ENCODE data around the gene HPCAL4. TPM values are rescaled to one million over a fixed set of nuclear protein-coding genes. Genes with fewer than 3 reads are reported as not detected.
A peak's percentile ranks its signal among the peaks of the same experiment; 100 is the strongest.

HPCAL4 gene
- 10 to 100 TPM; 23.4 to 30.3 TPM for total RNA-seq
- 48.3 to 75.4 reads per million in 2 donors for total RNA-seq

DNA sequence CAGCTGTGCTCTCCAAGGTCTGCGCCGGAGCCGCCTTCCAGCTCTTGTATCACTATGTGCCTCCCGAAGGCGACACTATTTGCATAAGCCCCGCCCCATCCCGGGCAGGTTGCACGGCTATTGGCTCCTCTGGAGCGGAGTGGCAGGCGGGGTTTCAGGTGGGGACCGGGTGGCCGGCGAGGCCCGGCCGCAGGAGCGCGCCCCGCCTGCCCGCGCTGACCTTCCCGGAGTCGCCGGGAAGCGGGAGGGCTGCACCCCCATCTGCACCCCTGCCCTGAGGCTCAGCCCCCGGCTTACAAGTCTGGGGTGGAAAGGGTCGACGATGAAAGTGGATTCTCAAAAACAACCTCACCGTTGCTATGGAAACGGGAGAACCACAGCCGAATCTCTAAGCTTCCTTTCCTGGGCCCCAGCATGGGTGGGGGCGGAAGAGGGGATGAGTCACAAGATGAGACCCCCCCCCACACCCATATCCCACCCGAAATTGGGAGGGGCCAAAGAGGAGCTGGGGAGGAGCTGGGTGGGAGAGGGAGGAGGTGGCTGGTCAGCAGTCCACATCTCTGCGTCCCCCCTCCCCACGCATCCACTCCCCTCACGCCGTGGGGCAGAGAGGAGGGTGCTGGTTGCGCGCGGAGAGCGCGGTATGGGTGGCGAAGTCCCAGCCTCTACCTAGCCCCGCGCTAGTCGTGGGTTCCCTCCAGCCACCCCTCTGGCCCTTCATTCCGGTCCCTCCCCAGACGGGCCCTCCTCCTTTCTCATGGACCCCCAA lies at the start of gene HPCAL4:
TSS of gene HPCAL4 (minus strand) at position 51 of the 769 bp plus-strand sequence. CDS start 6,830 bp downstream, outside the sequence.
- DNase-seq, result peak; percentile 81 to 85 (median 84)
- H3K4me1 Mint-ChIP-seq, result peaks cover 45% of the 10 kb centered on the region
- H3K27ac Mint-ChIP-seq, result peak within 1 kb of the TSS; percentile 95
- H3K27me3 Mint-ChIP-seq, result peaks cover 8% of the 10 kb centered on the region
- H3K4me3 Mint-ChIP-seq, result peak within 1 kb of the TSS; percentile 91
- peaks cover 2% of the 10 kb centered on the region for H3K36me3 Mint-ChIP-seq (ENCODE audit: low read depth)
- H3K9me3 ChIP-seq (ENCODE audit: control insufficient read depth, low read length, poor library complexity, severe bottlenecking), result no peaks in the 10 kb centered on the region
- peak; percentile 91 for ATAC-seq

DNA sequence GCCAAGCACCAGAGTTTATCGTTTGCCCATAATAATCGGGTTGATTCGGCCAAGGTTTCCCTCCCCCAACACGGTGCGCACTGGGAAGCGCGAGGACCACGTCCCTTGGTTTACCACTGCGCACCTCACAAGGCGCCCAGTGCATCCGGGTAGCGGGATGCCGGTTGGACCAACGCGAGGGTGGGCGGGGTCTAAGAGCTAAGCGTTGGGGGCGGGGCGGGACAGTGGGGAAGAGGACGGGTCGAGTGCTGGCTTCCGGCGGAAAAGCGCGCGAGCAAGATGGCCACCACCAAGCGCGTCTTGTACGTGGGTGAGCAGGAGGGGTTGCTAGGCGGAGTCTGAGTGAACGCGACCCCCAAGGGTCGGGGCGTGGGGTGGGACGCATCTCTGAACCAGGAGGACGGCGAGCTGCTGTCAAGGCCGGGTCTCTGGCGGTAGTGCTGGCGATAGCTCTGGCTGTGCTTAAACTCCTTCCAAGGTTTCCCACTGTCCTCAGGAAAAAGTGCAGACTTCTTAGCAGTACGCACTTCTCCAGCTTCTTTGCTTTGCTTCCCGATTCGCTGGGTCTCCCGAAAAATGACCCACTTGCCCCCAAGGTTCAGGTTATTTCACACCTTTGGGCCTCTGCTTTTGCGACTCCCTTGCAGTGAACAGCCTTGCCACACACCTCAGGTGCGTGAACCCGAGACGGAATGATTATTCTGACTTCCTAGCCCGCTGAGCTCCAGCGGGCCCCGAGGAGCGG lies 47.6 kb upstream of the HPCAL4 start, which contains the start of gene PPIE:
TSS of gene PPIE (plus strand) at position 261 of the 745 bp plus-strand sequence. CDS start at position 280, 19 bp downstream.
- Mint-ChIP-seq H3K27me3 (peaks cover 27% of the 10 kb centered on the region), H3K4me1 (peaks cover 17% of the 10 kb centered on the region), H3K36me3 (ENCODE audit: low read depth) (peaks cover 7% of the 10 kb centered on the region), H3K27ac (peak within 1 kb of the TSS; percentile 74), H3K4me3 (peak within 1 kb of the TSS; percentile 94)
- peak; percentile 76 to 79 (median 77) for DNase-seq
- ATAC-seq, result peak; percentile 98
- H3K9me3 ChIP-seq (ENCODE audit: control insufficient read depth, low read length, poor library complexity, severe bottlenecking), result no peaks in the 10 kb centered on the region

DNA sequence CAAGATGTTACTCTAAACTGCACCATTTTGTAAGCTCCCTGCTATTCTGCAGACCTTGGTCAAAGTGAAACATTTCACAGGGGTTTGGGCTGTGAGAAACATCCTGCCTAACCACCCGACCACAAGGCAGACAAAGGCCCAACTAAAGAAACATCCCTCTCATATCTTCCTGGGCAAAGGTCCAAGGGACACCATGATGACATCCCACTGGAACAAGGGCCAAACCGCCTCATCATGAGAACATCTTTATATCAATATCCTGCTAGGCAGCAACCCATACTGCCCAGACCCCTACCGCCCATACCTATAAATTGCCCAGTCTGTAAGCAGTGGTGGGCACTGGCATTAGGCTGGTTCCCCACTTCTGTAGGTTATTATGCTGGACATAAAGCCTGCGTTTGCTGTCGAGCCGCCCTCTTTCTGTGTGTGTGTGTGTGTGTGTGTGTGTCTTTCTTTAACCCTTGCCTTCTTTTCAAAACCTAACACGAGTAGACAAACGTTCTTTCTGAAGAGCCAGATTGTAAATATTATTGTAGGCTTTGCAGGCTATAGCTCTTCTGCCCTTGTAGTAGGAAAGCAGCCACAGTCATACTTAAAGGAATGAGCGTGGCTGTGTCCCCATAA lies 46.4 kb upstream of the HPCAL4 start:
- ATAC-seq (no peak), DNase-seq (no peak)
- Mint-ChIP-seq H3K36me3 (ENCODE audit: low read depth) (peaks cover 5% of the 10 kb centered on the region), H3K27me3 (peaks cover 39% of the 10 kb centered on the region), H3K27ac (no peak overlapping the region), H3K4me3 (no peak overlapping the region), H3K4me1 (peaks cover 17% of the 10 kb centered on the region)
- no peaks in the 10 kb centered on the region for H3K9me3 ChIP-seq (ENCODE audit: control insufficient read depth, low read length, poor library complexity, severe bottlenecking)

DNA sequence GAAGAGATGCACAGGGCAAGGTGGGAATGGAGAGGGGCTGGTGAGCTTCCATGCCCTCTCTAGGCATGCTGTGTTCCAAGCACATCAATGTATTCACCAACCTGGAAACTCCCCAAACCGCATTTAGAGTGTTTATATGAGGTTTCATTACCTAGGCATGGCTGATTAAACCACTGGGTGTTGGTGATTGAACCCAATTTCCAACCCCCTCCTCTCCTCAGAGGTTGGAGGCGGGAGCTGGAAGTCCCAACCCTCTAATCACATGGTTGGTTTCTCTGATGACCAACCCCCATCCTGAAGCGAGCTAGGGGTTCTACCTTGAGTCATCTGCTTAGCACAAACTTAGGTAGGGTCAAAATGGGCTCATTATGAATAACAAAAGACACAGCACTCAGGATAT lies 44.5 kb upstream of the HPCAL4 start:
- no peaks in the 10 kb centered on the region for H3K9me3 ChIP-seq (ENCODE audit: control insufficient read depth, low read length, poor library complexity, severe bottlenecking)
- peaks cover 2% of the 10 kb centered on the region for H3K36me3 Mint-ChIP-seq (ENCODE audit: low read depth)
- no peak overlapping the region for H3K27ac Mint-ChIP-seq
- no peak for DNase-seq
- no peak for ATAC-seq
- peaks cover 43% of the 10 kb centered on the region for H3K27me3 Mint-ChIP-seq
- H3K4me1 Mint-ChIP-seq, result peaks cover 15% of the 10 kb centered on the region
- no peak overlapping the region for H3K4me3 Mint-ChIP-seq

DNA sequence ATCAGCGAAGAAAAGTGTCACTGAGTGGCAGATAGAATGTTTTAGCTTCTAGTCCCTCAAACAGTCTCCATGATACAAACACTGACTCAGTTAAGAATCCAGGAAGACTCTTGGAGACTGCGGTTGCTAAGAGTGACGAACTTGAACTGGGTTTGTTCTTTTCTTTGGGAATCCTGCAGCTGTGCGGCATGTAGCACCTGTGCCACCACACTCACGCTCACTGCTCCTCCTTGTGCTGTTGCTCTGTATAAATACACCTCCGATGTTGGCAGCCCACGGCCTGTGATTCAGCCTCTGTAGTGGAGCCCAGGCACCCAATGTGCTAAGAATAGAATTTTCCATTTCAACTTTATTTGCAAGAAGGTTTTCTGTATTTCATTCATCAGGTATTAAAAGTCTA lies 41.9 kb upstream of the HPCAL4 start:
- Mint-ChIP-seq H3K4me3 (no peak overlapping the region), H3K36me3 (ENCODE audit: low read depth) (peaks cover 7% of the 10 kb centered on the region), H3K27ac (no peak overlapping the region), H3K4me1 (no peaks in the 10 kb centered on the region), H3K27me3 (peaks cover 69% of the 10 kb centered on the region)
- H3K9me3 ChIP-seq (ENCODE audit: control insufficient read depth, low read length, poor library complexity, severe bottlenecking), result no peaks in the 10 kb centered on the region
- no peak for DNase-seq
- ATAC-seq, result no peak

DNA sequence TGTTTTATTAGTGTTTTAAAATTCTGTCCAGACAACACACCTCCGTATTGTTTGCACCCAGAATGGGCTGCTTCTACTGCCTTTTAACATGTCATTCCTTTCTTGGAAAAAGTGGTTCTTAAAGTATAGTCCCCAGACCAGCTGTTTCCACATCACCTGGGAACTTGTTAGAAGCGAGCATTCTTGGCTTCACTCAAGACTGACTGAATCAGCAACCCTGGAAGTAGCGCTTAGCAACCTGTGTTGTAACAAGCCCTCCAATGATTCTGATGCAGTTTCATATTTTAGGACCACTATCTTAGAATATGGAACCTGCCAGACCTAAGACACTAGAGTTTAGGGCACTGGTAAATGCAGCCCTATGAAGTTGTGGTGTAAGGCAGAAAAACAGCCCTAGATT lies 41.5 kb upstream of the HPCAL4 start:
- DNase-seq (no peak), ATAC-seq (no peak)
- peaks cover 73% of the 10 kb centered on the region for H3K27me3 Mint-ChIP-seq
- H3K9me3 ChIP-seq (ENCODE audit: control insufficient read depth, low read length, poor library complexity, severe bottlenecking), result peaks cover 4% of the 10 kb centered on the region
- H3K4me3 Mint-ChIP-seq, result no peak overlapping the region
- peaks cover 4% of the 10 kb centered on the region for H3K4me1 Mint-ChIP-seq
- peaks cover 7% of the 10 kb centered on the region for H3K36me3 Mint-ChIP-seq (ENCODE audit: low read depth)
- H3K27ac Mint-ChIP-seq, result no peak overlapping the region

DNA sequence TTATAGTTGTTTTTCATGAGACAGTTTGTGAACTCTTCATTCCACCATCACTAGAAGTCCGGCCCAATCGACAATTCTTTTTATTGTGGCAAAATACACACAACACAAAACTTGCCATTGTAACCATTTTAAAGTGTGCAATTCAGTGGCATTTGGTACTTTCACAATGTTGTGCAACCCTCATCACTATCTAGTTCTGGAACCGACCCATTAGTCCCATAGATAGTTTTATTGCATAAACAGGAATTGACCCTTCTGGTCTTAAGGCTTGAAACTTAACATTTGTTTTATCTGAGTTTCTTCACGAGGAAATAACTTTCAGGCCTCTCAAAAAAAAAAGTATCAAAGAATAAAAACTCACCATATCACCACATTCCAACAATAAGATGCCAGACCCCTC lies 38.6 kb upstream of the HPCAL4 start:
- H3K27ac Mint-ChIP-seq, result no peak overlapping the region

DNA sequence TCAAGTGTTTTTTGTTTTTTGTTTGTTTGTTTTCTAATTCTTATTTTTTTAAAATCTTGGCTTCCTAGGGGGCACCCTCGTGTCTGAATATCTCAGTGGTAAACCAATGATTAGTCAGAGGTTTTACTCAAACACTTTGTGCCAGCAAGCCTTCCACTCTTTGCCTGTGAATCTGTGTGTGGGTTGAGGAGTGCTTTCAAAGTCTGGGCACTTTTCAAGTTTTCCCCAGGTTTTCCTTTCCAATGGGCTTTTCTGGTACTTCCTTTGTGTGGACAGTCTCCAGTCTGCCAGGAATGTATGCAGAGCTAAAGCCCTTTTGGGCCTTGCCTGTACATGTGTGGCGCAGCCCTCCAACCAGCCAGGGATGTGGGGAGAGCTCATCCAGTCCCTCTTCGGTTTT lies 37.8 kb upstream of the HPCAL4 start:
- no peak for ATAC-seq
- H3K27me3 Mint-ChIP-seq, result peaks cover 75% of the 10 kb centered on the region
- no peak for DNase-seq
- peaks cover 5% of the 10 kb centered on the region for H3K36me3 Mint-ChIP-seq (ENCODE audit: low read depth)
- no peak overlapping the region for H3K4me3 Mint-ChIP-seq
- peaks cover 4% of the 10 kb centered on the region for H3K9me3 ChIP-seq (ENCODE audit: control insufficient read depth, low read length, poor library complexity, severe bottlenecking)
- peak overlapping the region; percentile 56 for H3K27ac Mint-ChIP-seq
- peaks cover 6% of the 10 kb centered on the region for H3K4me1 Mint-ChIP-seq

More for the DNA sequence above, 38.6 kb upstream of the HPCAL4 start:
- H3K27me3 Mint-ChIP-seq, result peaks cover 75% of the 10 kb centered on the region
- ATAC-seq (no peak), DNase-seq (no peak)
- H3K4me3 Mint-ChIP-seq, result no peak overlapping the region
- peaks cover 5% of the 10 kb centered on the region for H3K36me3 Mint-ChIP-seq (ENCODE audit: low read depth)
- peaks cover 6% of the 10 kb centered on the region for H3K4me1 Mint-ChIP-seq
- H3K9me3 ChIP-seq (ENCODE audit: control insufficient read depth, low read length, poor library complexity, severe bottlenecking), result peaks cover 4% of the 10 kb centered on the region

DNA sequence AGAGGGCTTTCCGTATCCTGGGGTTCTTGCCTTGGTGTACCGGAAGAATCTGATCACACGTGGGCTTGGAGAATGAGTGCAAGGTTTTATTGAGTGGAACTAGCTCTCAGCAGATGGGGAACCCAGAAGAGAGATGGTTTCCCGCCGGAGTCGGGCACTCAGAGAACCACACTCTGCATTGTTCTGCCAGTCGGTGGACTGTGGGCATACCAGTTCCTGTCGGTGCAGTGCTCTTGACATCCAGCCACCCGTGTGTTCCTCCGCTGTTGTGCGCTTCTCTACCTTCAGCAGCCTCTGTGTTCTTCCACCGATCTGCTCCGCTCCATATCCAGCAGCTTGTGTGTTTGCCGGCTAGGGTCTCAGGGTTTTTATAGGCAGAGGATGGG lies 36.7 kb upstream of the HPCAL4 start:
- Mint-ChIP-seq H3K4me1 (peaks cover 6% of the 10 kb centered on the region), H3K4me3 (no peak overlapping the region), H3K27ac (no peak overlapping the region), H3K36me3 (ENCODE audit: low read depth) (peaks cover 5% of the 10 kb centered on the region), H3K27me3 (peaks cover 65% of the 10 kb centered on the region)
- peaks cover 4% of the 10 kb centered on the region for H3K9me3 ChIP-seq (ENCODE audit: control insufficient read depth, low read length, poor library complexity, severe bottlenecking)
- ATAC-seq (no peak), DNase-seq (no peak)

DNA sequence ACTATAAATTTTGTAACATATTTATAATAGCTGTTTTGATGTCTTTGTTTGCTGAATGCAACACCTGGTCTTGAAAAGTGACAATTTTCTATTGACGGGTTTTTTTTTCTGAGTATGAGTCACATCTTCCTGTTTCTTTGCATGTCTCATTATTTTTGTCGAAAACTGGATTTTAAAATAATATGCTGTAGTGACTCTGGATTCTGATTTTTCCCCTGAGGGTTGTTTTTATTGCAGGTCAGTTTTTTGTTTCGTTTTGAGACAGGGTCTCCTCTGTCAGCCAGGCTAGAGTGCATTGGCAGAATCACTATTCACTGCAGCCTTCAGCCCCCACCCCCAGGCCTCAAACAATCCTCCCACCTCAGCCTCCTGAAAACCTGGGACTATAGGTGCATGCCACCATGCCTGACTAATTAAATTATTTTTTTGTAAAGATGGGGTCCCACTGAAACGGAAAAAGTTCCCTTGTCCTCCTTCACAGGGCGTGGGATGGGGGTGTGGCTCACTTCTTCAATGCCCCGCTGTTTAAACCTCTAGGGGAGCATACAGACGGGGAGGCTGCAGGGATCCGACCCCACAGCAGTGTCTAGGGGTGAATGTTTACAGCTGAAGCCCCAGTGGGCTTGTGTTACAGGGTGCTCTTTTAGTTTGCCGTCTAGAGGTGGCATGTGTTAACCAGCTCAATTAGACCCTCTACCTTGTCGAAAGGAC lies 36.1 kb upstream of the HPCAL4 start:
- H3K27ac Mint-ChIP-seq, result no peak overlapping the region
- no peak for ATAC-seq
- no peak overlapping the region for H3K4me3 Mint-ChIP-seq
- H3K9me3 ChIP-seq (ENCODE audit: control insufficient read depth, low read length, poor library complexity, severe bottlenecking), result peaks cover 4% of the 10 kb centered on the region
- peaks cover 5% of the 10 kb centered on the region for H3K36me3 Mint-ChIP-seq (ENCODE audit: low read depth)
- DNase-seq, result no peak
- peaks cover 60% of the 10 kb centered on the region for H3K27me3 Mint-ChIP-seq
- H3K4me1 Mint-ChIP-seq, result peaks cover 6% of the 10 kb centered on the region

DNA sequence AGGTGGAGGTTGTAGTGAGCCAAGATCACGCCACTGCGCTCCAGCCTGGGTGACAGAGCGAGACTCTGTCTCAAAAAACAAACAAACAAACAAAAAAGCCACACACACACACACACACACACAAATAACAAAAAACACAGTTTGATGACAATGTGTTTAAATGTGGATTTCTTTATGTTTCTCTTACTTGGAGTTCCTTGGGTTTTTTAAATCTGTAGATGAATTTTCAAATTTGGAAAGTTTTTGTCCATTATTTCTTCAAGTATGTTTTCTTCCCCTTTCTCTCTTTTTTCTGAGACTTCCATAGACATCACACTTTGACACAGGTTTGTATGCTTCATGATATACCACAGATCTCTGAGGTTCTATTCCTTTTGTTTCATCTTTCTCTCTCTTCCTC lies 35.4 kb upstream of the HPCAL4 start:
- Mint-ChIP-seq H3K4me3 (no peak overlapping the region), H3K36me3 (ENCODE audit: low read depth) (peaks cover 5% of the 10 kb centered on the region), H3K4me1 (peaks cover 6% of the 10 kb centered on the region), H3K27me3 (peaks cover 67% of the 10 kb centered on the region), H3K27ac (no peak overlapping the region)
- ATAC-seq (no peak), DNase-seq (no peak)
- H3K9me3 ChIP-seq (ENCODE audit: control insufficient read depth, low read length, poor library complexity, severe bottlenecking), result peaks cover 4% of the 10 kb centered on the region

DNA sequence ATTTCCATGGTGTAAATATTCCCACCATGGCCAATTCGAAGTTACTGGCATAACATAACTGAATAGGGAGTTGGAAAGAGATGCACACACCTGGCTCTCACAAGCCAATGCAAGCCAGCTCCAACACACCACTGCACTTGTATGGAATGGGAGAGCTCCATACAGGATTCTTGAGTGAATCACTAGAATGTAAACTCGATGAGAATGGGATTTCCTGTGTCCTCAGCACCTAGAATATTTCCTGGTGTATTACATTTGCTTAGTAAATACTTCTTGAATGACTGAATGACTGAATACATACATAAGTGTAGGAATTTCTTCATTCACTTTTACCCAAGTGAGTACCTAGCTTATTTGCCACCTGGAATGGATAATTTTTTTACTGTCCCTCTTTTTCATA lies 31.3 kb upstream of the HPCAL4 start:
- DNase-seq (no peak), ATAC-seq (no peak)
- Mint-ChIP-seq H3K4me1 (peaks cover 5% of the 10 kb centered on the region), H3K36me3 (ENCODE audit: low read depth) (peaks cover 6% of the 10 kb centered on the region), H3K27ac (no peak overlapping the region), H3K4me3 (no peak overlapping the region), H3K27me3 (peaks cover 52% of the 10 kb centered on the region)
- no peaks in the 10 kb centered on the region for H3K9me3 ChIP-seq (ENCODE audit: control insufficient read depth, low read length, poor library complexity, severe bottlenecking)

DNA sequence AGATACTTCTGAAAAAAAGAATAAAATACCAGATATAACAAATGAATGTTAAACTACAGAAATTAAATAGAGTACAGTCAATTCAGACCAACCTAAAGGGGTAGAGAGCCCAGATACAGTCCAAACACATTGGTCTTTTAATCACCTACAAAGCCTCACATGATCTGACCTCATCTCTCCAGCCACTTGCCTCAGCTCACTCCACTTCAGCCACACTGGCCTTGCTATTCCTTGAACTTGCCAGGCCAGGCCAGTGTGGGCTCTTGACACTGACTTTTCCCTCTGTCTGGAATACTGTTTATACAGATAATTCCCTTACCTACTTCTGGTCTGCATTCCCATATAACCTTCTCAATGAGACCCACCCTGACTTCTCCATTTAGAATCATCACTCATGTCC lies 30.4 kb upstream of the HPCAL4 start:
- Mint-ChIP-seq H3K4me3 (no peak overlapping the region), H3K4me1 (peaks cover 3% of the 10 kb centered on the region), H3K36me3 (ENCODE audit: low read depth) (peaks cover 6% of the 10 kb centered on the region), H3K27ac (no peak overlapping the region), H3K27me3 (peaks cover 50% of the 10 kb centered on the region)
- ATAC-seq (no peak), DNase-seq (no peak)
- H3K9me3 ChIP-seq (ENCODE audit: control insufficient read depth, low read length, poor library complexity, severe bottlenecking), result no peaks in the 10 kb centered on the region

Data from T-helper 17 cell (primary cell).